HepG2 (cell line): Measurements from ENCODE around the gene SLC35F3. TPM values are rescaled to one million over a fixed set of nuclear protein-coding genes. Genes with fewer than 3 reads are reported as not detected.

Experiments
- ATAC-seq: fragments of 200-7000 bp; cut with Tn5 transposase; 3 replicates; pipeline ENCODE4 v1.9.1; 2020; ENCODE audit warnings: mild to moderate bottlenecking, moderate library complexity
- BruUV-seq: library from RNA; stranded (reverse); fragments of 400-500 nt; replicated peaks from 2 replicates; lab custom pipeline; 2021; lab: Mats Ljungman, UMichigan
- CTCF ChIA-PET: fragments of 300-600 bp; formaldehyde crosslinking; extraction: SDS; loops from one replicate; lab custom pipeline; 2021; ENCODE audit warnings: low total read pairs, inconsistent platforms, low intra/inter-chr PET ratio; lab: Yijun Ruan, JAX
- POLR2A ChIA-PET: fragments of 350-600 bp; sonication (Branson Sonifier 250); formaldehyde crosslinking; loops from one replicate; lab custom pipeline; 2020; ENCODE audit warnings: antibody characterized with exemption, inconsistent platforms; lab: Yijun Ruan, JAX
- DNase-seq: peaks from one replicate; pipeline ENCODE4 v3.0.0-alpha.2; 2015; ENCODE audit warnings: low spot score
- FAIRE-seq: peaks from 3 replicates; lab custom pipeline; 2011; peaks lifted over from hg19 to GRCh38; lab: Jason Lieb, UNC
- H2AFZ ChIP-seq: one replicate; pipeline ENCODE4 v1.6.1; 2011; ENCODE audit warnings: low read length, inconsistent platforms
- H3K27ac ChIP-seq: fragments of 300-600 bp; 3 replicates; pipeline ENCODE4 v1.8.0; 2011; ENCODE audit warnings: mixed run types, mild to moderate bottlenecking, mixed read lengths, low read length, inconsistent platforms; ENCODE audit not compliant: insufficient read depth; ENCODE audit errors: extremely low read length
- H3K27me3 ChIP-seq, 2 experiments: fragments of 200-600 bp in 1 of 2; 2 replicates in 1 of 2; 3 replicates in 1 of 2; pipeline versions ENCODE4 v1.6.0 to v1.8.0; 2011; ENCODE audit warnings: low read length in 2 of 2, mild to moderate bottlenecking in 2 of 2, moderate library complexity in 2 of 2, inconsistent platforms in 1 of 2; ENCODE audit not compliant: insufficient read depth in 2 of 2, control insufficient read depth in 1 of 2
- H3K36me3 ChIP-seq, 2 experiments: fragments of 200-600 bp in 1 of 2; replicated peaks in 1 of 2; 2 replicates in 1 of 2; 3 replicates in 1 of 2; pipeline versions ENCODE4 v1.5.1 to v1.8.0; 2011; ENCODE audit warnings: low read length in 2 of 2, inconsistent platforms in 1 of 2; ENCODE audit not compliant: insufficient read depth in 2 of 2, control insufficient read depth in 1 of 2
- H3K4me1 ChIP-seq: 2 replicates; pipeline ENCODE4 v1.5.1; 2012; ENCODE audit warnings: low read length, inconsistent platforms; ENCODE audit not compliant: insufficient read depth
- H3K4me2 ChIP-seq: 2 replicates; pipeline ENCODE4 v1.6.0; 2011; ENCODE audit warnings: low read depth, low read length, inconsistent platforms
- H3K4me3 ChIP-seq, 3 experiments: fragments of 200-600 bp in 1 of 3; sonication (generic), shearing (Covaris generic) in 1 of 3; replicated peaks in 1 of 3; 2 replicates each; pipeline ENCODE4 v1.5.1; 2011 to 2016; ENCODE audit warnings: low read length in 3 of 3, inconsistent platforms in 2 of 3, low read depth in 2 of 3, mild to moderate bottlenecking in 2 of 3, control low read depth in 1 of 3, mixed read lengths in 1 of 3; ENCODE audit not compliant: insufficient read depth in 1 of 3
- H3K79me2 ChIP-seq: one replicate; pipeline ENCODE4 v1.6.1; 2011; ENCODE audit warnings: low read length, inconsistent platforms; ENCODE audit not compliant: insufficient read depth
- H3K9ac ChIP-seq: 2 replicates; pipeline ENCODE4 v1.6.0; 2011; ENCODE audit warnings: mild to moderate bottlenecking, low read depth, low read length, inconsistent platforms; ENCODE audit not compliant: insufficient read depth
- H3K9me3 ChIP-seq: 2 replicates; pipeline ENCODE4 v1.5.1; 2012; ENCODE audit warnings: mild to moderate bottlenecking, low read length
- H4K20me1 ChIP-seq: 2 replicates; pipeline ENCODE4 v1.6.0; 2011; ENCODE audit warnings: inconsistent platforms, mild to moderate bottlenecking, low read length, moderate library complexity; ENCODE audit not compliant: insufficient read depth
- ATF6 ChIP-seq: sonication (generic); formaldehyde crosslinking; conservative IDR thresholded peaks from 2 replicates; pipeline ENCODE4 v1.4.0; 2020; ENCODE audit warnings: missing genetic modification reagents
- EED ChIP-seq: sonication (generic); formaldehyde crosslinking; IDR thresholded peaks from 2 replicates; pipeline ENCODE4 v1.5.0; 2020; ENCODE audit warnings: mild to moderate bottlenecking, missing genetic modification reagents
- FLYWCH1 ChIP-seq: sonication (generic); formaldehyde crosslinking; IDR thresholded peaks from 2 replicates; pipeline ENCODE4 v1.8.1; 2023; ENCODE audit warnings: mild to moderate bottlenecking, missing genetic modification reagents
- FOXO4 ChIP-seq: sonication (generic); formaldehyde crosslinking; conservative IDR thresholded peaks from 2 replicates; pipeline ENCODE4 v1.8.1; 2023; ENCODE audit warnings: missing genetic modification reagents
- HCFC1 ChIP-seq: fragments of 150-350 bp; IDR thresholded peaks from 2 replicates; pipeline ENCODE4 v1.6.1; 2014; ENCODE audit warnings: low read depth, low read length
- KAT7 ChIP-seq: IDR thresholded peaks from 2 replicates; pipeline ENCODE4 v1.6.1; 2018; ENCODE audit warnings: borderline replicate concordance, missing compliant biosample characterization
- MEIS1 ChIP-seq: sonication (generic); formaldehyde crosslinking; IDR thresholded peaks from 2 replicates; pipeline ENCODE4 v1.9.0; 2021; ENCODE audit warnings: mild to moderate bottlenecking, missing genetic modification reagents, moderate library complexity, borderline replicate concordance
- PHF20 ChIP-seq: sonication (generic); formaldehyde crosslinking; IDR thresholded peaks from 2 replicates; pipeline ENCODE4 v1.5.0; 2020; ENCODE audit warnings: mild to moderate bottlenecking, missing genetic modification reagents
- PLRG1 ChIP-seq: fragments of 450-650 bp; conservative IDR thresholded peaks from 2 replicates; pipeline ENCODE4 v1.6.1; 2016
- REL ChIP-seq: sonication (generic); formaldehyde crosslinking; conservative IDR thresholded peaks from 2 replicates; pipeline ENCODE4 v1.8.0; 2022; ENCODE audit warnings: mild to moderate bottlenecking, missing genetic modification reagents, moderate library complexity
- SNAI1 ChIP-seq: sonication (generic); formaldehyde crosslinking; IDR thresholded peaks from 2 replicates; pipeline ENCODE4 v1.5.0; 2020; ENCODE audit warnings: mild to moderate bottlenecking, missing genetic modification reagents, borderline replicate concordance
- SNRNP70 ChIP-seq: fragments of 200-400 bp; formaldehyde crosslinking; IDR thresholded peaks from 2 replicates; pipeline ENCODE4 v1.6.1; 2017; ENCODE audit warnings: mild to moderate bottlenecking, low read depth, low read length, moderate library complexity
- ZFP36L2 ChIP-seq: sonication (generic); formaldehyde crosslinking; IDR thresholded peaks from 2 replicates; pipeline ENCODE4 v1.4.0; 2020; ENCODE audit warnings: missing genetic modification reagents
- ZNF276 ChIP-seq: sonication (generic); formaldehyde crosslinking; IDR thresholded peaks from 2 replicates; pipeline ENCODE4 v1.4.0; 2020; ENCODE audit warnings: mild to moderate bottlenecking, low read depth, missing genetic modification reagents
- ZNF331 ChIP-seq: sonication (generic); formaldehyde crosslinking; IDR thresholded peaks from 2 replicates; pipeline ENCODE4 v1.4.0; 2020; ENCODE audit warnings: missing genetic modification reagents
- WGBS: methylation state at CpG from one replicate; pipeline ENCODE4 v1.1.6; 2017; ENCODE audit warnings: low lambda C conversion rate; 5-methylcytosine and 5-hydroxymethylcytosine counted together
- in situ Hi-C: cut with HindIII; loops from 2 replicates; pipeline ENCODE4 v1.10.0; 2017; ENCODE audit warnings: low pct_unique_long_range_greater_than_20kb; ENCODE audit not compliant: extremely low pct_ligation_motif_present
- intact Hi-C: fragments of 100-400 bp; cut with micrococcal nuclease; formaldehyde crosslinking; loops from one replicate; pipeline ENCODE4 v1.10.0; 2022; ENCODE audit not compliant: unreplicated experiment
- polyA plus RNA-seq, 8 experiments: library from polyadenylated mRNA; depleted of rRNA in 3 of 8; stranded (reverse) in 7 of 8; unstranded in 1 of 8; fragments of >200 nt; fragmentation: Illumina TruSeq in 4 of 8; extraction: Trizol in 4 of 8; gene quantifications; 2 replicates each; pipeline versions ENCODE4 v1.2.1 to v1.2.3, GENCODE V29; 2011 to 2016; ENCODE audit warnings: low read depth in 4 of 8, missing spikeins in 1 of 8, mixed read lengths in 1 of 8; ENCODE audit not compliant: insufficient read depth in 1 of 8
- total RNA-seq, 5 experiments: library from RNA; depleted of rRNA; stranded (reverse); fragments of >200 nt; fragmentation: Illumina TruSeq; extraction: Trizol; gene quantifications; 2 replicates each; pipeline ENCODE4 v1.2.3, GENCODE V29; 2016; ENCODE audit warnings: low read depth in 1 of 5
- TF ChIP-seq, protein P1 (sequence below): sonication (generic); formaldehyde crosslinking; IDR thresholded peaks from 2 replicates; pipeline ENCODE4 v1.8.0; 2022; ENCODE audit warnings: mild to moderate bottlenecking, missing genetic modification reagents, borderline replicate concordance

The SLC35F3 gene
- total and polyA plus RNA-seq, 2 of the 13 experiments (the other 11 are each of a cell fraction or from before 2014, with no cell fraction given), result not detected

- Histone ChIP-seq H4K20me1 (no peaks in the 10 kb centered on the region), H3K4me2 (no peak overlapping the region), H3K9me3 (peaks cover 23% of the 10 kb centered on the region), H3K27me3 (0 out of 5 replicates have a peak, but pooled peaks cover 0 to 2% of the 10 kb centered on the region in 2 experiments), H3K36me3 (no peaks in the 10 kb centered on the region), H3K9ac (no peak overlapping the region), H3K79me2 (no peaks in the 10 kb centered on the region), H3K27ac (no peak overlapping the region), H2AFZ (no peak overlapping the region), H3K4me3 (no peak overlapping the region), H3K4me1 (no peaks in the 10 kb centered on the region)
- CTCF ChIA-PET, result no interaction called here
- TF ChIP-seq EED (no peak), FLYWCH1 (CRISPR knock-in tag) (no peak), PLRG1 (no peak), ATF6 (CRISPR knock-in tag) (no peak), KAT7 (CRISPR knock-in tag) (no peak), ZFP36L2 (CRISPR knock-in tag) (no peak), MEIS1 (CRISPR knock-in tag) (no peak), FOXO4 (no peak), ZNF276 (no peak), HCFC1 (no peak), ZNF331 (CRISPR knock-in tag) (no peak), PHF20 (no peak), SNAI1 (no peak), SNRNP70 (no peak), REL (no peak)
- TF ChIP-seq, protein P1, sequence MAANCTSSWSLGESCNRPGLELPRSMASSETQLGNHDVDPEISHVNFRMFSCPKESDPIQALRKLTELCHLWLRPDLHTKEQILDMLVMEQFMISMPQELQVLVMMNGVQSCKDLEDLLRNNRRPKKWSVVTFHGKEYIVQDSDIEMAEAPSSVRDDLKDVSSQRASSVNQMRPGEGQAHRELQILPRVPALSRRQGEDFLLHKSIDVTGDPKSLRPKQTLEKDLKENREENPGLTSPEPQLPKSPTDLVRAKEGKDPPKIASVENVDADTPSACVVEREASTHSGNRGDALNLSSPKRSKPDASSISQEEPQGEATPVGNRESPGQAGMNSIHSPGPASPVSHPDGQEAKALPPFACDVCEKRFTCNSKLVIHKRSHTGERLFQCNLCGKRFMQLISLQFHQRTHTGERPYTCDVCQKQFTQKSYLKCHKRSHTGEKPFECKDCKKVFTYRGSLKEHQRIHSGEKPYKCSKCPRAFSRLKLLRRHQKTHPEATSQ (CRISPR knock-in tag), result no peak
- FAIRE-seq, result no peak
- POLR2A ChIA-PET, result no interaction called here
- in situ Hi-C loops, result no loop called here
- WGBS, result 3% methylated on average over 9 of the region's 9 CpGs
- ATAC-seq, result no peak
- no TSS peak for BruUV-seq
- DNase-seq, result no peak
- intact Hi-C loops, result no loop called here
Observed at GRCh38 chr1:233885196-233885920, 19.1 kb upstream of the SLC35F3 start.
